CD4-positive, alpha-beta T cell treated with Interleukin-6 at 100 ng/mL for 8 hours (primary cell): ENCODE data around the gene ZNF469.
"Not testable (repeated sequence)": the region's sequence is repeated elsewhere in the genome, so short reads cannot be mapped to it uniquely, and the experiment has no call there.

Experiments used
- DNase-seq: peaks from one replicate; pipeline ENCODE4 v3.0.0-alpha.2; 2020; ENCODE audit warnings: mixed read lengths, low spot score

ZNF469 gene

DNA sequence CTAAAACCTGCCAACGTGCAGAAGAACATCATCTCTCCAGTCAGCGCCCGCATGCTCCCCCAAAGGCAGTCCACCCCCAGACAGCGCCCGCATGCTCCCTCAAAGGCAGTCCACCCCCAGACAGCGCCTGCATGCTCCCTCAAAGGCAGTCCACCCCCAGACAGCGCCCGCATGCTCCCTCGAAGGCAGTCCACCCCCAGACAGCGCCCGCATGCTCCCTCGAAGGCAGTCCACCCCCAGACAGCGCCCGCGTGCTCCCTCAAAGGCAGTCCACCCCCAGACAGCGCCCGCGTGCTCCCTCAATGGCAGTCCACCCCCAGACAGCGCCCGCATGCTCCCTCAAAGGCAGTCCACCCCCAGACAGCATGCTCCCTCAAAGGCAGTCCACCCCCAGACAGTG, 22.4 kb upstream of the ZNF469 start:
- not testable (repeated sequence) for DNase-seq

DNA sequence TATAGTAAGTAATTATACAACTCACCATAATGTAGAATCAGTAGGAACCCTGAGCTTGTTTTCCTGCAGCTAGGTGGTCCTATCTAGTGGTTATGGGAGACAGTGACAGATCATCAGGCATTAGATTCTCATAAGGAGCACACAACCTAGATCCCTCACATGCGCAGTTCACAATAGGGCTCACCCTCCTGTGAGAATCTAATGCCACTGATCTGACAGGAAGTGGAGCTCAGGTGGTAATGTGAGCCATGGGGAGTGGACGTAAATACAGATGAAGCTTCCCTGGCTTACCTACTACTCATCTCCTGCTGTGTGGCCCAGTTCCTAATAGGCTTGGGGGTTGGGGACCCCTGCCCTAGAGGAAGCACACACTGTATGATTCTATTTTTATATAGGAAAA, 21.8 kb upstream of the ZNF469 start:
- DNase-seq = no peak

DNA sequence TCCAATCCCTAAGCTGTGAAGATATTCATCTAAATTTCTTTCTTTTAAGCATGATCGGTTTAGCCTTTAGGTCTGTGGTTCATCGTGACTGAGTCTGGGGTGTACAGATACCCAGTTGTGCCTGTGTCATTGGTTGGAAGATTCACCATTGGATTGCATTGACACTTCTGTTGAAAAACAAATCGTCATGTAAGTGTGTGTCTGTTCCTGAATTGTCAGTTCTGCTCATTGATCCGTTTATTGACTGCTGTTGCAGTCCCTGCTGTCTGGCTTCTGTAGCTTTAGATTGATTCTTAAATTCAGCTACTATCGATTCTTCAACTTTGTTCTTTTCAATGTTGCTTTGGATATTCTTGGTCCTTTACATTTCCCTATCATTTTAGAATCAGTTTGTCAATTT, 21.0 kb upstream of the ZNF469 start:
- DNase-seq = no peak

DNA sequence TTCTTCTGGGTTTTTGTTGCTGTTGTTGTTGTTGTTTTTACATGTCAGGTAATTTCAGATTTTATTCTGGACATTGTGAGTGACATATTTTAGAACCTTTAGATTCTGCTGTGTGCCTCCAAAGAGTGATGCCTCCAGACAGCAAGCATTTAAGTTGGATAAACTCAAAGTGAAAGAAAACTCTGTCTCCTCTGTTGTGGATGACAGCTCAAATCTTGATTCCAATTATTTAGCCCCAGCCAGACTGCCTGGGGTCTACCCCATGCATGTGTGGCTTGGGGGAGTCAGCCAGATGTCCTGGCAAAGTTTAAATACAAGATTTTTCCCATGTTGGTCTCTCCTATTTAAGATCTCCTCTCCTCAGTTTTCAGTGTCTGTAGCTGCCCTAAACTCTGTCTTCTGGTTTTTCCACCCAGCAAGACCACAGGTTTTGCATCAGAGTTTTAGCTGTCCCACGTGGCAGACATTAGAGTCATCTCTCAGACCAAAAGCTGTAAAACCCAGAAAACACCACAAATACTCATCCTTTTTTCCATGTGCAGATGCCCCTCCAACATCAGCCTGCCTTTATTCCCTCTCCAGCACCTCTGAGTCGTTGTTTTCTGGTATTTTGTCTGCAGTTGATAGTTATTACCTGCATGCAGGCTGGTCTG, 19.4 kb upstream of the ZNF469 start:
- DNase-seq = no peak

DNA sequence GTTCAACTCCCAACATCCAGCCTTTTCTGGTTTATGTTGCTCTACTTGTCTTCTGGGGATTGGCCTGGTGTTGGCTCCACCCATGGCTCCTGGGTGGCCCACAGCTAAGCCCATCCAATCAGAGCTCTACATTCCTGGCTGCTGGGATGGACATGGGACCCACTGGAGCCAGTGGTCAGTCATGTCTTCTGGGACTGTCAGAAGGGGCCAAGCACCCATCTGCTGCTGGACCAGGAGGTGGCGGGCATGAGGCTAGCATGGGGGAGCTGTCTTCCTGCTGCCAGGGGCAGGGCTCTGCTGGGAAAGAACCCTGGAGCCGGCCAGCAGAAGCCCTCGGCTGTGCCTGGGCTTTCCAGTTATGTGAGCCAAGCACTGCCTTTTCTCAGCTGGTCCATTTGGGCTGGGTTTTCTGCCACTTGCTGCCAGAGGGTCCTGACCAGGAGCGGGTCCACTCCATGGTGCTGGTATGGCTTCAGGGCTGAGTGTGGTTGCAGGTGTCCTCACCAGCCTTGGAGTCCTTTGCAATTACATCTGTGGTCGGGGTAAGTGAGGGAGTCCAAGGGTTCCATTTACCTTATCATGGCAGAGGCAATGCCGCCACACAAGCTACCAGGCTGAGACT, 17.4 kb upstream of the ZNF469 start:
- DNase-seq = no peak

DNA sequence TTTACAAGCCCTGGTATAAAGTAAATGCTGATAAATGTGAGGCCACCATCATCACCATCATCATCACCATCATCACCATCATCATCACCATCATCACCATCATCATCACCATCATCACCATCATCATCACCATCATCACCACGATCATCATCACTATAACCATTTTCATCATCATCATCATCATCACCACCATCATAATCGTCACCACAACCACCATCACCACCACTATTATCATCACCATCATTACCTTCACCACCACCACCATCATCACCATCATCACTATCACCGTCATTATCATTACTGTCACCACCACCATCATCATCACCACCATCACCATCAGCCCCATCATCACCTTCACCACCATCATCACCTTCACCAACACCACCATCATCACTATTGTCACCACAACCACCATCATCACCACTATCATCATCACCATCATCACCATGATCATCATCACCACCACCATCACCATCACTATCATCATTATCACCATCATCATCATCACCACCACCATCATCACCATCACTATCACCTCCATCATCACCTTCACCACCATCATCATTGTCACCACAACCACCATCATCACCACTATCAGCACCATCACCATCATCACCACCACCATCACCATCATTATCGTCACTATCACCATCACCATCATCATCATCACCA, 16.6 kb upstream of the ZNF469 start:
- no peak for DNase-seq

DNA sequence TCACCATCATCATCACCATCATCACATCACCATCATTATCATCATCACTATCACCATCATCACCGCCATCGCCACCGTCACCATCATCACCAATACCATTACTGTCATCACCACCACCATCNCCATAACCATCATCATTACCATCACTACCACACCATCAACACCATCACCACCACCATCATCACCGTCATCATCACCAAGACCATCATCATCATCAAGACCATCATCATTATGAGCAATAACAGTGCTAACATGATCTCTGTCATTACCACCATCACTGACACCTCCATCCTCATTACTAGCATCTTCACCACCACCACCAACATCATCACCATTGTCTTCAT, 16.1 kb upstream of the ZNF469 start:
- DNase-seq = no peak

DNA sequence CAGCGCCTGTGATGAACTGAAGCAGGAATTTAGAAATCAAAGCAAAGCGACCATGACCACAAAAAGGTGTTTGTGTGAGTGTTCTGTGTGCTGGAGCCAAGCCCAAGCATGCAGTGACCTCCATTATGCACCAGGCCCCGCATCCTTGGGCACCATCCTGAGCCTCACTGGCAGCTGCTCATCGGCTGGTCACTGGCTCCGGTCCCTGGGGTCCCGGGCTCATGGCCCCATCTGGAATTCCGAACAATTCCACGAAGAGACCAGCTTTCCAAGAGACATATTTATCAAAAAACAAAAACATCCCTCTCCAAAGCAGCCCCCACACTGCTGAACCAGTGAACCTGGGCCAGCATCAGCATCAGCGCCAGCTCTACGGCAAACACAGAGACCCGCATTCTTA, 15.2 kb upstream of the ZNF469 start:
- DNase-seq = no peak

DNA sequence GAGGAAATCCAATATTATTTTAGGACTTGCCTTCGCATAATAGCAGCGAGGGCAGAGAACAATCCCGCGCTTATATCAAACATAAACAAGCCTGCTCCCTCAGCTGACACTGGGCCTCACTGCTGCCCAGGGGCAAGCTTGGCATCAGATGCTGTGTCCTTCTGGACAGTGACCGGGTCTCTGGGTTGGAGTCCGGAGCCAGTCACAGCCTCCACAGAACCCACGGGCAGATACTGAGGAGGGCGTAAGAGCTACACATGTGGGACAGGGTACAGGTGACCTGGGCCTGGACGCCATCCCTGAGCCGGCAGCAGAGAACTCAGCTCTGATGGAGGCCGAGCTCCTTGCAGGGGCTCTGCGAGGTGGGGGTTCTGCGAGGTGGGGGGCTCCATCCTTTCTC, 14.7 kb upstream of the ZNF469 start:
- no peak for DNase-seq

DNA sequence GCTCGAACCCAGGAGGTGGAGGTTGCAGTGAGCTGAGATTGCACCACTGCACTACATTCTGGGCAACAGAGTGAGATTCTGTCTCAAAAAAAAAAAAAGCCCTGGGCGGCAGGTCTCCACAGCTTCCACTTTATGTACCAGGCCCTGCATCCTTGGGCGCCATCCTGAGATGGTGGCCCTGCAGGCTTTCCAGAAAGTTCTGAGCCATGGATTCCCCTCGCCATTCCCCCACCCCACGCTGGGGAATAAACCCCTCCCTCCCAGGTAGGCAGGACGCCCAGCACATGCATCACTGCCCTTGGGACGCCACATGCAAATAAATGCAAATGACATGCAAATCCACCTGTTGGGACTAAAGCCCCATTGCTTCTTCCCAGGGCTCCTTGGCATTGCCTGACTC, 13.8 kb upstream of the ZNF469 start:
- DNase-seq = no peak

DNA sequence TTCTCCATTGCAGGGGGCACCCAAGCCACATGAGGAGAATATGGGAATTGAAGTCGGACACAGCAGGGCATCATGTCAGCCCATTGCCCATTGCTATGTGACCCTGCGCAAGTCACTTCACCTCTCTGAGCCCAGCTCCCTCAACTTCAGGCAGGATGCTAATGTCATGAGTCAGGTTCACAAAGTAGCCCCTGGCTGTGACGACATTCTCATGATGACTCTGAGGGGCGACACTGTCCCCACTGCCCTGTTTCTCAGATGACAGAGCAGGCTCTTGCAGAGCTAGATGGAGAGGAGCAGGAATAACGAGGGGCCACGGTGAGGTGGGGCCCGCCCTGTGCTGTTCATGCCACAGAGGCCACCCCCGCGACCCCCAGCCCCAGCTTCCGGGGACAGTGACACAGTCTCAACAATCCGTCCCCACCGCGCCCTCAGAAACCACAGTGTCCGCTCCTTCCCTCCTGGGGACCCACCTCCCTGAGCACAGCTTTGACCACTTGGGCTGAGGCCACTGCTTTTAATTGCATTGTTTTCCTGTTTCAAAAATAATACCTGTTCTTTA, 13.2 kb upstream of the ZNF469 start:
- DNase-seq = no peak

DNA sequence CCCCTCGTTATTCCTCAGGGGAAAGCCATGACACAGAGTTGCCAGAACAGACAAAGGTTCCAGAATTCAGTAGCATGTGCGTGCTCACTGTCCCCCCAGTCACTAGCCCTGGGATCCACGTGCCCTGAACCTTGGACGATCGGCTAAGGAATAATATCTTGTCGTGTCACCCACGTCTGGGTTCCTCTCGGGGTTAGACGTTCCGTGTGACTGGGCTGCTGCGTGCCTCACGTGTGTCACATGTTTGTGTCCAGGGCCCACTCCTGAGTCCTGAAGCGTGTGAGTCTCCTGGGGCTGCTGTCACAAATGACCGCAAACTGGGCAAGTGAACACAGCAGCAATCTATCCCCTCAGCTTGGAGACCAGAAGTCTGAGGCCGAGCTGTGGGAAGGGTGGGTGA, 12.4 kb upstream of the ZNF469 start:
- DNase-seq = no peak

DNA sequence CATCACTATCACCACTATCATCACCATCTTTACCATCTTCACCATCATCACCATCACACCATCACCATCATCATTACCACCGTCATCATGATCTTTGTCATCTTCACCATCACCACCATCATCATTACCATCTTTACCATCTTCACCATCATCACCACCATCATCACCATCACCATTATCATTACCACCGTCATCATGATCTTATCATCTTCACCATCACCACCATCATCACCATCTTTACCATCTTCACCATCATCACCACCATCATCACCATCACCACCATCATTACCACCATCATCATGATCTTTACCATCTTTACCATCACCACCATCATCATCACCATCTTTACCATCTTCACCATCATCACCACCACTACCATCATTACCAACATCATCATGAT, 10.2 kb upstream of the ZNF469 start:
- DNase-seq = no peak

DNA sequence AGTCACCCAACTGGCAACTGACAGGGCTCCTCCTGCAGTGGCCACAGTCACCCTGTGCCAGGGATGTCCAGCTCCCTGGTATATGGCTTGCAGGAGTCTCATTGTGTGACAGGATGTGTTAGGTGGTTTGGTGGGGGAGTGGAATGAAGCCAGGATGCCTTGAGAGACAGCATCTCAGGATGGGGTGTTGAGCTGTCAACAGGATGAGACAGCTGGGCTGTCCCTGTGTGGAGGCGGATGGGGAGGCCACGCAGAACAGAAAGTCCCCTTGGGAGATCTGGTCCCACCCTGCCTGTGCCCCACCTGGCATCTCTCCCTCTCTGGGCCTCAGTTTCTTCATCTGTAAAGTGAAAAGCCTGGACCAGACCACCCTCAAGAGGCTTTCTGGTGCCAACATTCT, 9.5 kb upstream of the ZNF469 start:
- no peak for DNase-seq

DNA sequence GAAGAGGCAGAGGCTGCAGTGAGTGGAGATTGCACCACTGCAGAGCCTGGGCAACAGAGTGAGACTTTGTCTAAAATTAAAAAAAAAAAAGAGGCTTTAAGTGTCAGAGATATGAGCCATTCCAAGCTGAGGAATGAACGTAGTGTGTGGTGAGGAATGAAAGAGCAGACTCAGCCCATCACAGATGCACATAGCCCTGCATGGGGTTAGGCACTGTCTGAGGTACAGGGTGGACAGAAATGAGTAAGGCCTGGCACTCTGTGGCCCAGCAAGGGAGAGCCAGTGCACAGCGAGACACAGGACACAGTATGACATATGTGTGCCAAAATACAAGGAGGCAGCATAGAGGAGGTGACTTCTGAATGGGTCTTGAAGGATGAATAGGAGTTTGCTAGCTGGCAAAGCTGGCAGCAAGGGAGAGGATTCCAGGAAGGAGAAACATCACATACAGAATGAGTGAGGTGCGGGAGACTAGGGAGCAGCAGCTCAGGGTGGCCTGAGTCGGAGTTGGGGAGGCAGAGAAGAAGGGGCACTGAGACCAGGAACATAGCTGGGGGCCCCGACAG, 8.7 kb upstream of the ZNF469 start:
- DNase-seq = no peak

DNA sequence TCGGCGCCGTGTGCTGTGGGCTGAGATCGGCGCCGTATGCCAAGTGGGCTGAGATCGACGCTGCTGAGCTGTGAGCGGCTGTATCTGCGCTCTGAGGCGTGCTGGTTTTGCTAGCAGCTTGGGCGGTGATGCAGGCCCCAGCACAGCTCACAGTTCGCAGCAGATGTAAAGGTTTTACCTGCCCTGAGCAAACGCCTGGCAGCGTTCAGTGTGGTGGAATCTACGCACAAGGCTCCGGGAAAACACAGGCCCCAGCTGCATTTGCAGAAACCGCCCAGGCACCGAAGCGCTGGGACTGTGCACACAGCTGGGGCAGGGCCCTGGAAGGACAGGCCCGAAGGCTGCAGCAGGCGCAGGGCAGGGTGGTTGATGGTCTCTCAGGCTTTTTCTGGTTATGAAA, 8.0 kb upstream of the ZNF469 start:
- DNase-seq = no peak

DNA sequence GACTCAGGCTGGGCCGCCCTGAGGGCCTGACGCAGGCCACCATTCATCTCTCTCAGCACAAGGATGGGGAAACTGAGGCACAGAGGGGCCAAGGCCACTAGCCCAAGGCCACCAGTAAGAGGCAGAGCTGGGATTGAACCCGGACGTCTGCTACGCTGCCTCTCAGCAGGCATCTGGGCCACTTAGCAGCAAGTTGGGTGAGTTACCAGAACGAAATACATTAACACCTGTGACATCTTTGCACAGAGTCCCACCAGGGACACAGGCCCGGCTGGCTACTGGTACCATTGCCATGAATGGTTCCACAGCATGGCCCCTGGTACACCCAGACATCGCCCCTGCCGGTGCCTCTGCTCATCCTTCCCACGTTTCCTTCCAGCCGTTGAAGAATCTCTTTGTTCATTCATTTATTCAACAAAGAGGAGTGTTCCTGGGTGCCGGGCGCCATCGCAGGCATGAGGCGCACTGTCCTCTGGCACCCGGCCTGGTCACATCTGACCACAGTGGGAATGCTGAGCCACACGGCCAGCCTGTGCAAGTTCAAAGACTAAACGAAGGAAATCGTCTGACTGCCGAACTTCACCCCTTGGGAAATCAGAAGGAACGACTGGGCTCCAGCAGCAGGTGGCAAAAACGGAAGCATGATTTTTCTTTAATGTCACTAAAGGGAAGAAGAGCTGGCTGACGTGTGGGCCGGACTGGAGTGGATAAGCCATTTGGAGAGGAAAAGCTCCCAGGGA, 7.4 kb upstream of the ZNF469 start:
- DNase-seq = no peak

DNA sequence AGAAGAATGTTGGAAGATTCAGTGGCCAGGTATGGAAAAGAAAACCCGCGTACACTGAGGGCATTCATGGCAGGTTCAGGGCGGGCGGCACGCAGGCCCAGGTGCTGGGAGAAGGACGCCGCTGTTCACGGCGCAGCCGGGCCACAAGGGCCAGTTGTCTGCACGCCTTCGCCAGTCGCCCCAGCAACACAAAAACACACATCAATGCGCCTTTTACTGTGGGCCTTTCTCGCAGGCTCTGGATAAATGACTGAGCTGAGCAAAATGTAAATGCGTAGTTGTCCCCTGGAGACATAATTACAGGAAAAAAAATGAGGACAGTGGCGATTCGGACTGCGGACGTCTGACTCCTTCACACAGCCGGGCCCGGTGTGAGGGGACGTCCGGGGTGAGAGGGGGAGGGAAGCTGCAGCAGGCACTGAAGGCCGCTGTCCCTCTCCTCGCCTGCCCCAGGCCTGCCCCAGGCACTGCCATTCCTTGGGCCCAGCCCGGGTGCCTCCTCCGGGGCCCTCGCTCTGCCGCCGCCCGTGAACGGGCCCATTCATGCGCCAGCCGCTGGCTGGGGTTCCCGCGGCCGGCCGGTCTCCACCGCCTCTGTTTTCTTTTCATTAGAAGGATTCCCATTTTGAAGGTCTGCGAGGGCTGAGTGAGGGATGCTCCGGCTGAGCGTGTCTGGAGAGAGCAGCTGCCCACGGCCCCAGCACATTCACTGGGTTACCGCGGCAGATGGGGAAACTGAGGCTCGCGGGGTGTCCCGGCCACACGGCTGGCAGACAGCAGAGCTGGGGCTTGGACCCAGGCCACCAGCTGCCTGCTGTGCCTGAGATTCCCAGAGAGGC, 6.5 kb upstream of the ZNF469 start:
- no peak for DNase-seq

DNA sequence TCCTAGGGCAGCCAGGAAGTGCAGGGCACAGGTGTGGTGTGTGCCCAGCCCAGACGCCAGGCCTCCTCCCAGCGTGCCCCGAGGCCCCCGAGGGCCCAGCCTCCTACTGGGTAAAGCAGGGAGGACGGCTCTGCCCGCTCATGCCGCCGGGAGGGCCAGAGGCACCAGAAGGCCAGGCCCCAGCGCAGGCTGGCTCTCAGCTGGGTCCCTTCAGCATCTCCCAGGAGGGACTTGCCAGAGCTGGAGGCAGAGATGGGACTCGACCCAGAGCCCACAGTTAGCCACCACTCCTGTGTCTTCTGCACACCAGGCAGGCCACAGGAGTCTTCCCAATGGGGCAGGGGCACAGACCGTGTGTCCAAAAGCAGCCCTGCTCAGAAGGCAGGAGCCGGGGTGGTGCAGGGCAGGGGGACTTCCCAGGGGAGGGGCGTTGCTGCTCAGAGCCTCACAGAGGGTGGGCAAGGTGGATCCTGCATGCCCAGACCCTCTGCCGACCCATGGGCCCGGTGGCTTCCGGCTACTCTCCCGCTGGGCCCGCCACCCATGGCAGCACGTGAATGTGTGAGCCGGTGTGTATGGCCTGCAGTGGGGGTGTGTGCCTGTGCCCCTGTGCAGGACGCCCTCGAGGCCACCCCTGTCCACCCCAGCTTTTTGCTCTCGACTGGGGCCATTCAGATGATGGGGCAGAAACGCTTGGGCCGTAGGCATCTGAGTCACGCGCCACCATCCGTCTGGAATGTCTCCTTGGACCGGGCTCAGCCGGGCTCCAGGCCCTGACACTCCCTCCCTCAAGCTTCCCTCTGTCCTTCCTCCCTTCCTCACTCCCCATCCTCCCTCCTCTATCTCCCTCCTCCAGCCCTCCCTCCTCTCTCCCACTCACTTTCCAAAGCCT, 5.7 kb upstream of the ZNF469 start:
- DNase-seq = no peak

DNA sequence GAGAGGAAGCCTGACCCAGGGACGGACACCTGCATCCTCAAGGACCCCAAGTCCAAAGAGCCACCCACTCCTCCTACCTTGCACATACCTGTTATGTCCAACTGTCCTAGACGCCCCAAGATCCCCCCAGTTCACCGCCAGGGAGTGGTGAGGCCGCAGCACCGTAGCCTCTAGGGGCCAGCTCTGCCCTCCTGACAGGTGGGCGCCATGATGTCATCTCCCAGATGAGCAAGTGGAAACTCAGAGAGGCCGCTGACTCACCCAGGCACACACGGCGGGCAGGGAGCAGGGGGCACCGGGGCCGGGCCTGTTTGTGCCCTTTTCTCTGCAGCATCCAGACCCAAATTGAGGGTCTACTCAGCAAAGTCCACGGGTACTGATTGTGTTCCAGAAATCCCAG, 4.8 kb upstream of the ZNF469 start:
- no peak for DNase-seq

DNA sequence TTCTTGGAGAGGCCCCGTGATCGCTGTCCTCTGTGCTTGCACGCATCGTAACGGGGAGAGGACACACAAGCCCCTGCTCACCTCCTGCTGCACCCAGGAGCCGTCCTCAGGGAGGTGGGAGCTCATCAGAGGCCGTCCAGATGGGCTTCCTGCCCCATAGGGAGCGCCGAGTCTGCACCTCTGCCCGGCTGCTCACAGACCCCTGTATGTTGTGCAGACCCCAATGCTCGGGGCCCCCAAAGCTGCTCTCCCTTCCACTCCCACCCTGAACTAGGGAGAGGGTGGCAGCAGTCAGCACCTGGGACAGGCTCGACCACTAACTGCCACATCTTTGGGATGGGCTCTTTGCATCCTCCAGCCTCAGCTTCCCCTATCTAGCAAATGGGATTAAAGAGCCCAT, 4.4 kb upstream of the ZNF469 start:
- DNase-seq = no peak
